Motor neuron (in vitro differentiated cells): ENCODE results near the gene PHC2. TPM values are rescaled to one million over a fixed set of nuclear protein-coding genes. Genes with fewer than 3 reads are reported as not detected.
A peak's percentile ranks its signal among the peaks of the same experiment; 100 is the strongest.

ENCODE experiments used
- ATAC-seq, 8 experiments: fragments of 200-7000 bp; cut with Tn5 transposase; replicated peaks in 6 of 8; 2 replicates each; pipeline ENCODE4 v1.8.0; 2021; ENCODE audit warnings: mild to moderate bottlenecking in 8 of 8, moderate library complexity in 8 of 8
- H3K27ac ChIP-seq, 2 donors: fragments of 250-450 bp; sonication (Bioruptor Pico); 2 replicates each; pipeline ENCODE4 v1.9.0; 2021; ENCODE audit warnings: antibody characterized with exemption in 2 of 2, mild to moderate bottlenecking in 2 of 2, moderate library complexity in 1 of 2
- H3K4me1 ChIP-seq, 2 donors: fragments of 250-450 bp; sonication (Bioruptor Pico); replicated peaks in 1 of 2; 2 replicates each; pipeline ENCODE4 v1.6.1; 2021; ENCODE audit warnings: antibody characterized with exemption in 2 of 2, mild to moderate bottlenecking in 2 of 2, moderate library complexity in 1 of 2
- H3K4me3 ChIP-seq, 5 donors: fragments of 250-450 bp; sonication (Bioruptor Pico); 2 replicates each; pipeline ENCODE4 v1.9.0; 2021; ENCODE audit warnings: antibody characterized with exemption in 5 of 5, mild to moderate bottlenecking in 5 of 5, moderate library complexity in 4 of 5
- WGBS, 10 experiments: fragments of 450-650 bp; shearing (Covaris generic); methylation state at CpG; one replicate each; pipeline ENCODE4 v1.0.0; 2022; 5-methylcytosine and 5-hydroxymethylcytosine counted together
- in situ Hi-C, 9 experiments: fragments of 400-800 bp; cut with MboI; loops; one replicate each; pipeline ENCODE4 v1.15.0; 2021; ENCODE audit warnings: low sequenced_read_pairs in 9 of 9, low pct_unique_long_range_greater_than_20kb in 2 of 9; ENCODE audit not compliant: unreplicated experiment in 9 of 9
- total RNA-seq, 8 experiments: library from RNA; unstranded; fragments of 300-600 nt; gene quantifications; 2 replicates each; pipeline versions ENCODE4 v1.2.3 to v1.2.4, GENCODE V29; 2022

Gene PHC2
- 100 to 1,000 TPM in 3 of 8 experiments, 10 to 100 TPM in 5; 42.0 to 256 (median 89.5) TPM for total RNA-seq

- peak; percentile 88 to 96 (median 90) for ATAC-seq
- in situ Hi-C loops, result no loop called here
- H3K27ac ChIP-seq, result peak within 1 kb of the TSS; percentile 59 to 61
- WGBS, 10 experiments, result 0 to 60% (median 10%) methylated on average over 1 to 16 of the region's 91 CpGs; no CpG with 5 or more reads in 3 of the 10 experiments
- peaks cover 49 to 60% of the 10 kb centered on the region in 2 donors for H3K4me1 ChIP-seq
- H3K4me3 ChIP-seq, result peak within 1 kb of the TSS; percentile 52 to 69 (median 62)
Measured at GRCh38 chr1:33430692-33431593, at the start of gene PHC2. TSS of gene PHC2 (minus strand) at chr1:33431095. CDS start at chr1:33375539, 55,556 bp downstream.

- no peak for ATAC-seq
- Histone ChIP-seq H3K27ac (no peak overlapping the region), H3K4me3 (no peak overlapping the region), H3K4me1 (peaks cover 5% of the 10 kb centered on the region in 2 donors)
- 44 to 100% (median 87%) methylated on average over 1 to 4 of the region's 4 CpGs for whole genome bisulfite sequencing, 10 experiments
- in situ Hi-C loops, result no loop called here
Measured at GRCh38 chr1:33477451-33477850, 46.6 kb upstream of the PHC2 start.

GRCh38 chr1:33473900-33474299, 43.0 kb upstream of the PHC2 start:
- in situ Hi-C loops, result loop anchor here in 5 of 9 experiments (25.0 kb wide), 4 partner anchors 187 to 1062 kb away; partner anchors contain the start of gene AZIN2 (in 1 of the 5)
- H3K4me3 ChIP-seq, result no peak overlapping the region
- no peak for ATAC-seq
- peaks cover 16 to 19% of the 10 kb centered on the region in 2 donors for H3K4me1 ChIP-seq
- no peak overlapping the region for H3K27ac ChIP-seq

- 0 to 1% (median 0%) methylated on average over 1 to 20 of the region's 38 CpGs; no CpG with 5 or more reads in 3 of the 10 experiments for WGBS, 10 experiments
- peak within 1 kb of the TSS; percentile 49 to 68 (median 49) for H3K4me3 ChIP-seq
- peaks cover 16 to 19% of the 10 kb centered on the region in 2 donors for H3K4me1 ChIP-seq
- in situ Hi-C loops, result loop anchor here in 5 of 9 experiments (25.0 kb wide), 4 partner anchors 185 to 1060 kb away; partner anchors contain the start of gene AZIN2 (in 1 of the 5)
- peak; percentile 88 to 98 (median 95) for ATAC-seq
- H3K27ac ChIP-seq, result peak within 1 kb of the TSS; percentile 53 to 78
Measured at GRCh38 chr1:33472269-33472980, 41.5 kb upstream of the PHC2 start, which contains the start of gene ZSCAN20. TSS of gene ZSCAN20 (plus strand) at chr1:33472645. CDS start at chr1:33479289, 6,644 bp downstream.

- 88 to 100% (median 100%) methylated on average over 1 to 4 of the region's 4 CpGs; no CpG with 5 or more reads in 2 of the 10 experiments for WGBS, 10 experiments
- H3K27ac ChIP-seq, result no peak overlapping the region
- peaks cover 16 to 19% of the 10 kb centered on the region in 2 donors for H3K4me1 ChIP-seq
- no peak for ATAC-seq
- H3K4me3 ChIP-seq, result no peak overlapping the region
- in situ Hi-C loops, result loop anchor here in 5 of 9 experiments (25.0 kb wide), 4 partner anchors 184 to 1059 kb away; partner anchors contain the start of gene AZIN2 (in 1 of the 5)
Measured at GRCh38 chr1:33471416-33471815, 40.5 kb upstream of the PHC2 start.

DNA sequence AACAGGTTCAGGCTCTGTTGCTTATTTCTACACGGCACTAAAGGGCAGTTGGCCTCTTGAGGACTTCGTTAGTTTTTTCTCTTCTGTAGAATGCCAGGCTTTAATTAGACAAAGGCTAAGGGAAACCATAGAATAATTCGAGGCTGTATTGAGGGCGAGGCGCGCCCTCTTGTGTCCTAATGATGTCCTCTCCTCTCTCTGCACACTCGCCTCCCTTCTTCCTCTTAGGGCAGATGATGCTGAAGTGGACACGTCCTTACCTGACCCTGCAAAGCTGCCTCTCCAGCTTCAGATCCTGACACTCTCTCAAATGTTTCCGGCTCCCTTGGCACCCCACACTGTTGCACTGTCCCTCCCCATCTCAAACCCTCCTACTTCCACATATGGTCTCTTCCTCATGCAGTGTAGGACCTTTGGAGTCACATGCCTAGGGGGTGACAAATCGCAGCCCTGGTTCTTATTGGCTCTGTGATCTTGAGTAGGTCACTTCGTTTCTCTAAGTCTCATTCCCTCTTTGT, 39.7 kb upstream of the PHC2 start:
- H3K27ac ChIP-seq, result no peak overlapping the region
- in situ Hi-C loops, result loop anchor here in 5 of 9 experiments (25.0 kb wide), 4 partner anchors 183 to 1058 kb away; partner anchors contain the start of gene AZIN2 (in 1 of the 5)

GRCh38 chr1:33469691-33470090, 38.8 kb upstream of the PHC2 start:
- in situ Hi-C loops, result loop anchor here in 5 of 9 experiments (25.0 kb wide), 4 partner anchors 182 to 1057 kb away; partner anchors contain the start of gene AZIN2 (in 1 of the 5)
- no peak overlapping the region for H3K4me3 ChIP-seq
- no peak overlapping the region for H3K27ac ChIP-seq
- WGBS, 10 experiments, result 54 to 100% (median 95%) methylated on average over 1 to 2 of the region's 2 CpGs; no CpG with 5 or more reads in 1 of the 10 experiments
- peaks cover 16 to 19% of the 10 kb centered on the region in 2 donors for H3K4me1 ChIP-seq
- no peak for ATAC-seq

More for the DNA sequence above, 39.7 kb upstream of the PHC2 start:
- Histone ChIP-seq H3K4me1 (peaks cover 16 to 19% of the 10 kb centered on the region in 2 donors), H3K4me3 (no peak overlapping the region)
- ATAC-seq, result peak; percentile 41 to 57 (median 45)
- WGBS, 10 experiments, result 0 to 14% (median 0%) methylated on average over 1 to 10 of the region's 11 CpGs; no CpG with 5 or more reads in 1 of the 10 experiments

- no peak for ATAC-seq
- Histone ChIP-seq H3K27ac (no peak overlapping the region), H3K4me1 (peaks cover 16 to 19% of the 10 kb centered on the region in 2 donors), H3K4me3 (no peak overlapping the region)
- WGBS, 10 experiments, result 33 to 100% (median 88%) methylated on average over 1 to 3 of the region's 3 CpGs; no CpG with 5 or more reads in 1 of the 10 experiments
- in situ Hi-C loops, result loop anchor here in 5 of 9 experiments (25.0 kb wide), 4 partner anchors 182 to 1057 kb away; partner anchors contain the start of gene AZIN2 (in 1 of the 5)
Measured at GRCh38 chr1:33468967-33469366, 38.1 kb upstream of the PHC2 start.

- Histone ChIP-seq H3K27ac (no peak overlapping the region), H3K4me3 (no peak overlapping the region), H3K4me1 (peaks cover 16 to 19% of the 10 kb centered on the region in 2 donors)
- 88 to 90% (median 90%) methylated on average over 2 to 3 of the region's 4 CpGs; no CpG with 5 or more reads in 6 of the 10 experiments for WGBS, 10 experiments
- ATAC-seq, result no peak
- in situ Hi-C loops, result loop anchor here in 5 of 9 experiments (25.0 kb wide), 4 partner anchors 181 to 1056 kb away; partner anchors contain the start of gene AZIN2 (in 1 of the 5)
Measured at GRCh38 chr1:33468531-33468930, 37.6 kb upstream of the PHC2 start.

GRCh38 chr1:33468011-33468410, 37.1 kb upstream of the PHC2 start:
- ATAC-seq, result no peak
- no peak overlapping the region for H3K4me3 ChIP-seq
- in situ Hi-C loops, result loop anchor here in 5 of 9 experiments (25.0 kb wide), 4 partner anchors 181 to 1056 kb away; partner anchors contain the start of gene AZIN2 (in 1 of the 5)
- 29 to 97% (median 75%) methylated on average over 1 to 3 of the region's 4 CpGs; no CpG with 5 or more reads in 4 of the 10 experiments for WGBS, 10 experiments
- H3K27ac ChIP-seq, result no peak overlapping the region
- peaks cover 11 to 14% of the 10 kb centered on the region in 2 donors for H3K4me1 ChIP-seq

DNA sequence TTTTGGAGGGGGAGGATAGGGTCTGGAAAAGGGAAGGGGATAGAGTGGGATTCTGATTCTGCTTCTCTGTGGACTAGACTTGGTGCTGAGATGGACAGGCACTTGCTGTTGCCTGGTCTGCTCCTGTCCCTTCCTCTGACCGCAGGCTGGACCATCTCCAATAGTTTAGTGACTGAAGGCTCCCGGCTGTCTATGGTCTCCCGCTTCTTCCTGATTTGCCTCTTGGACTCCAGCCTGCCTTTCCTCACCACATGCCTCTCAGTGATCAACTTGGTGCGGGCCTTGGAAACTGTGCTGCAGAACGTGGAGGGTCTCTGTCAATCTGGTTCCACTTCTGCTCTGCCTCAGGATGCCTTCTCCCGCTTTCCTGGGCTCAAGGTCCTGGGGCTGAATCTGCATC, 35.3 kb upstream of the PHC2 start:
- H3K4me1 ChIP-seq, result peaks cover 6 to 8% of the 10 kb centered on the region in 2 donors
- no peak for ATAC-seq
- H3K4me3 ChIP-seq, result no peak overlapping the region
- H3K27ac ChIP-seq, result no peak overlapping the region
- in situ Hi-C loops, result loop anchor here in 5 of 9 experiments (25.0 kb wide), 4 partner anchors 179 to 1054 kb away; partner anchors contain the start of gene AZIN2 (in 1 of the 5)
- WGBS, 10 experiments, result 0 to 97% (median 75%) methylated on average over 2 to 6 of the region's 6 CpGs; no CpG with 5 or more reads in 3 of the 10 experiments

GRCh38 chr1:33465316-33465715, 34.4 kb upstream of the PHC2 start:
- in situ Hi-C loops, result loop anchor here in 5 of 9 experiments (25.0 kb wide), 4 partner anchors 178 to 1053 kb away; partner anchors contain the start of gene AZIN2 (in 1 of the 5)
- Histone ChIP-seq H3K27ac (no peak overlapping the region), H3K4me1 (peaks cover 3% of the 10 kb centered on the region in 2 donors), H3K4me3 (no peak overlapping the region)
- 71 to 100% (median 88%) methylated on average over 1 to 2 of the region's 2 CpGs; no CpG with 5 or more reads in 1 of the 10 experiments for WGBS, 10 experiments
- no peak for ATAC-seq
